HUES64 (cell line): Measurements from ENCODE around the gene EFNA4.

ENCODE experiments used
- H3K27ac ChIP-seq: 2 replicates; pipeline ENCODE4 v1.7.0; 2013; ENCODE audit warnings: low read depth, low read length, inconsistent platforms
- H3K27me3 ChIP-seq: 2 replicates; pipeline ENCODE4 v1.6.1; 2013; ENCODE audit warnings: mild to moderate bottlenecking, low read length; ENCODE audit not compliant: insufficient read depth
- H3K36me3 ChIP-seq: 2 replicates; pipeline ENCODE4 v1.6.1; 2013; ENCODE audit warnings: mild to moderate bottlenecking, low read length; ENCODE audit not compliant: insufficient read depth
- H3K4me1 ChIP-seq: 2 replicates; pipeline ENCODE4 v1.6.1; 2013; ENCODE audit warnings: mild to moderate bottlenecking, low read length, moderate library complexity; ENCODE audit not compliant: insufficient read depth
- H3K4me3 ChIP-seq: 2 replicates; pipeline ENCODE4 v1.5.1; 2013; ENCODE audit warnings: mild to moderate bottlenecking, low read length, moderate library complexity
- H3K9ac ChIP-seq: 2 replicates; pipeline ENCODE4 v1.6.1; 2013; ENCODE audit warnings: mild to moderate bottlenecking, low read depth, low read length
- H3K9me3 ChIP-seq: 2 replicates; pipeline ENCODE4 v1.6.1; 2013; ENCODE audit warnings: low read depth, low read length; ENCODE audit not compliant: insufficient read depth
- WGBS: fragments of 150-250, 120-280 bp; methylation state at CpG from one replicate; pipeline ENCODE4 v1.1.7; 2013; ENCODE audit warnings: missing lambda C conversion rate; 5-methylcytosine and 5-hydroxymethylcytosine counted together

The EFNA4 gene

DNA sequence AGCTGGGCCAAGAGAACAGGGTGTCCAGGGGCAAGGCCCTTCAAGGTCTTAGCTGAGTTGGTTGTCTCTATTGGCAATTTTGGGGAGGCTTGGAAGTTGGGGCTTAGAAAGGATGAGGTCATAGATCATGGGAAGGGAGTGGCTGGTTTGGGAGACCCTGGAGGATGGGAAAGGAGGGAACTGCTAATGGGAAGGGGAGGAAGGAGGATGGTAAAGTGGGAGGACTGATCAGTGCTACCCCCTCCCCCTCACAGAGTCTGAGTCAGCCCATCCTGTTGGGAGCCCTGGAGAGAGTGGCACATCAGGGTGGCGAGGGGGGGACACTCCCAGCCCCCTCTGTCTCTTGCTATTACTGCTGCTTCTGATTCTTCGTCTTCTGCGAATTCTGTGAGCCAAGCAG, 5.1 kb downstream of the EFNA4 start:
- H3K27me3 ChIP-seq: peaks cover 25% of the 10 kb centered on the region
- peaks cover 23% of the 10 kb centered on the region for H3K36me3 ChIP-seq
- WGBS: 33% methylated on average over 1 of the region's 3 CpGs
- H3K9me3 ChIP-seq: no peaks in the 10 kb centered on the region
- no peak overlapping the region for H3K27ac ChIP-seq
- peaks cover 33% of the 10 kb centered on the region for H3K4me1 ChIP-seq
- H3K9ac ChIP-seq: no peak overlapping the region
- H3K4me3 ChIP-seq: no peak overlapping the region

DNA sequence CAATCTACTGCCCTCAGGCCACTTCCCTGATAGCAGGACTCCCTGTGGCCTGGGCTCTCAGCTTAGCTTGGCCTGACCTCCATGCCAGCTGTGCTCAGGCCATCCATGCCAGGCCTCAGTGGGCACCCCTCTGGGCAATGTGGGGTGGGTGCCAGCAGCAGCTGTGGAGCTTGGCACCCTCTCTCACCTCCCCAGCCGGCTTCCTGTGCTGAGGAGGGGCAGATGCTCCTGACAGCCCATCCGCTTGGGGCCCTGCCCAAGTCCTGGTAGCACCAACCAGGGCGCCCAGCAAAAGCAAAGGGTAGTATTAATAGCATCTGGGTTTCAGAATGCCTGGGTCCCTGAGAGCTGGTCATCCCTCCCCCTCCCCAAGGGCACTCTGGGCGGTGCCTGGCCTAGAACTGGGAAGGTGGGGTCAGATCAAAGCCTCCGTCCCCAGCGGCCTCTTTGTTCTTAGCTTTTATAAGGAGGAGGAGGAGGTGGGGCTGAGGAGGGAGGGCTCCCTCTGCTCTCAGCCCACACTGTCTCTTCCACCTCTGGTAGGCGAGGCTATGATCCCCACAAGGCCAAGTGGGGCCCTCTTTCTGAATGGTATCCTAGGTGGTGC, 6.1 kb downstream of the EFNA4 start:
- Histone ChIP-seq H3K4me3 (peak overlapping the region; percentile 56; the same call in 1 of the 2 replicates), H3K9ac (no peak overlapping the region), H3K27ac (no peak overlapping the region), H3K27me3 (peaks cover 28% of the 10 kb centered on the region), H3K4me1 (peaks cover 29% of the 10 kb centered on the region), H3K36me3 (peaks cover 23% of the 10 kb centered on the region), H3K9me3 (no peaks in the 10 kb centered on the region)
- WGBS: 35% methylated on average over 7 of the region's 7 CpGs

DNA sequence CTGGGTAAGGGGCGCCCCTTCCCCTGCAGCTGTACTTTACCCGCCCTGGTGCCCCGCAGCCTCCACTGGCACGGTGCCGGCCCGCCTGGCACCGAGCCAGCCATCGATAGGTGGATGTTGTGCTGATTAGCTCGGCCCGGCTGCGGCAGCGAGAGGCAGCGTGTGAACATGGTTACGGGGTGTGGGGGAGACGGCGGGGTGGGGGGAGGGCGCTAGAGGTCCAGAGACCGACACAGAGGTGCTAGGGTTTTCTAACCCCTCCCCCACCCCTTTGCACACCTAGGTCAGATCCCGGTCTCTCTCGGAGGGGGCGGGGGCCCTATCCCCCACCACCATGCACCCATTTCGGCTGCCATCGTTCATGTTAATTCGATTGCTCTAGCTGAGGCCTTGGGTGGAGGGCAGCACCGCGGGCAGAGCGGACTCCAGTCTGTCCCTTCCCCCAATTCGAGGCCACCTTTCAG, 6.7 kb downstream of the EFNA4 start:
- H3K27ac ChIP-seq: no peak overlapping the region
- H3K36me3 ChIP-seq: peaks cover 23% of the 10 kb centered on the region
- H3K4me1 ChIP-seq: peaks cover 24% of the 10 kb centered on the region
- H3K9ac ChIP-seq: 0 out of 2 replicates have a peak overlapping the region, but pooled peaks have one; percentile 10
- WGBS: 8% methylated on average over 20 of the region's 28 CpGs
- H3K4me3 ChIP-seq: peak overlapping the region; percentile 56
- no peaks in the 10 kb centered on the region for H3K9me3 ChIP-seq
- peaks cover 28% of the 10 kb centered on the region for H3K27me3 ChIP-seq

DNA sequence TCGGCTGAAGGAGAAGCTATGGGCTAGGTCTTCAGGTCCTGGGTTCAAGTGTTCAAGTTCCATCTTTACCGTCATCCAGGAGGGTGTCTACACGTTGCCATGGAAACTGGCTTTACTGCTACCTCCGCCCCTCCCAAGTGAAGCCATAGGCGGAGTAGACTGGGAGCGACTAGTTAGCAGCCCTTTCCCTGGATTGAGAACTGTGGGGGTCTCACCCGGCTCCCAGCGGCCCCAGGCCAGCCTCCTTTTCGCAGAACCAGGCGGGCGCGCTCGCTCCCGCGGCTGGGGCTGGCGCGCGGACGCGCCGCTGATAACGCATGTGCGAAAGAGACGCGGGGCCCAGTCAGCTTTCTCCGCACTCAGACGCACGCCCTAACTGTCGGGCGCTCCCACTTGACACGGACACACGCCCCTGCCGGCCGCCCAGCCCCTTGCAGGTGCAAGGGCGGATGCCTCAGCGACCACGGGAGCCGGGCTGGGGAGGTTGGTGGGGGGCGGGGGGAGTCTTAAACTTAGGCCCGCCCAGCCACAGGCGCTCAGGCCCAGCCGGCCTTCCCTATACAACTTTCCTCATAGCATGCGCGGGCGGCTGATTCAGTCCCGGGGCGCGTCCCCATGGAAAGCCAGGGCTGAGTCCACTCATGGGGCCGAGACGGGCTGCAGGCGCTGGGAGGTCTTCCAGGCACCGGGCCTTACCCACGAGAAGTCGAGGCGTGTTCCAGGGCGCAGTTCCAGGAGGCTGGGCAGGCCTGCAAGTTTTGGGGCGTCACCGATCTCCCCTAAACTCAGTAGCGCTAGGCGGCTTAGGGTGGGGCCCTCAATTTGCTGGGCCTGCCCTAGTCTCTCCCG, 7.4 kb downstream of the EFNA4 start:
- H3K27me3 ChIP-seq: peaks cover 28% of the 10 kb centered on the region
- no peaks in the 10 kb centered on the region for H3K9me3 ChIP-seq
- H3K36me3 ChIP-seq: peaks cover 23% of the 10 kb centered on the region
- peak overlapping the region; percentile 21 for H3K9ac ChIP-seq
- peaks cover 26% of the 10 kb centered on the region for H3K4me1 ChIP-seq
- H3K27ac ChIP-seq: no peak overlapping the region; the same call in 1 of the 2 replicates
- peak overlapping the region; percentile 56 for H3K4me3 ChIP-seq
- WGBS: 5% methylated on average over 60 of the region's 61 CpGs

DNA sequence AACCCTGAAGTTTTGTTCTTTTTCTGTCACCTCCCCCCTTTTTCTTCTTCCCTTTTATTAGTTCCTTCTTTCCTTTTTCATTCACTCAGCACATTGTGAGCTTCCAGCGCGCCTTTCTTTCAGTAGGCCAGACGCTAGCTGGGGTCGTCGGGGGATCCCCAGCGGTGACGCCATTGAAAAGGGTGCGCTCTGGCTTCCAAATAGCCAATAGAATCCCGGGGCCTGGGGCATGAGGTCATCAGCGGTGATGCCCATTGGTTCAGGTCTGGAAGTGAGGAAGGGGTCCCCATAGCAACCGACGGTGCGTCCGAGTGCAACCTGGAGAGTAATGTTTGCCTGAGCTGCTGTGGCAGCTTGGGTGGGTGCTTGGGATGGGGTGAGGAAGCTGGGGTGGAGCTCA, 8.2 kb downstream of the EFNA4 start:
- H3K4me3 ChIP-seq: peak overlapping the region; percentile 56
- peaks cover 26% of the 10 kb centered on the region for H3K4me1 ChIP-seq
- peaks cover 28% of the 10 kb centered on the region for H3K27me3 ChIP-seq
- peaks cover 23% of the 10 kb centered on the region for H3K36me3 ChIP-seq
- WGBS: 22% methylated on average over 14 of the region's 14 CpGs
- no peak overlapping the region for H3K27ac ChIP-seq
- H3K9ac ChIP-seq: no peak overlapping the region
- H3K9me3 ChIP-seq: no peaks in the 10 kb centered on the region

DNA sequence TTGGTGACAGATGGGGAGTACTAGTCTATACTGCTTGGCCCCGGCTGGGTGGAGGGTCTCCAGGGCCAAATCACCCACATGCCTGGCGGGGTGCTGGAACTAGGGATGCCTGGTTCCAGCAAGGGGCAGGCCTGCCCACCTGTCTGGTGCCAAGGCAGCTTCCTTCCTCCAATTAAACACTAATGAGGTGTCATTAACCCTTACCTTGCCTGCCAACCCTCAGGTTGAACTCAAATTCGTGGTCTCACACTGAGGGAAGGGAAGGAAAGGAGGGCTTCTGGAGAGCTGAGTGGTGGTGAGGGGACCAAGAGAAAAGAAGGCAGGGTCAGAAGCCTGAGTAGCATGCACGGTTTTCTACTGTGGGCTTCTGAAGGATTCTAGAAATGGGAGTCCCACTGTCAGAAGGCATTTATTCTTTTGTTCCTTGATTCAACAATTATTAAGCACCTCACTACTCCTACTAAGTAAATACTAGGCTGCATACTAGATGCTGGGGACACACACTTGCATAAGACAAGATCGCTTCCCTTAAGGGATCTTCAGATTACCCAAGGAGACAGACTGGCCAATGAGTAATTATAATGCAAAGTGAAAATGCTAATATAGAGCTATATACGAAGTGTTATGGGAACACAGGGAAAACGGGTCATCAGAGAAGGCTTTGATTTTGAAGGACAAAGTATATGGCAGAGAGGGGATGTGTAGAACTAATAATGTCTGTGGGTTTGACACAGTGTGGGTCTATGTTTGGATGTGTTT, 9.2 kb downstream of the EFNA4 start:
- Histone ChIP-seq H3K4me3 (no peak overlapping the region; the same call in 1 of the 2 replicates), H3K27ac (no peak overlapping the region), H3K27me3 (peaks cover 37% of the 10 kb centered on the region), H3K36me3 (peaks cover 16% of the 10 kb centered on the region), H3K9ac (no peak overlapping the region), H3K9me3 (no peaks in the 10 kb centered on the region), H3K4me1 (peaks cover 26% of the 10 kb centered on the region)
- WGBS: 45% methylated on average over 7 of the region's 7 CpGs

DNA sequence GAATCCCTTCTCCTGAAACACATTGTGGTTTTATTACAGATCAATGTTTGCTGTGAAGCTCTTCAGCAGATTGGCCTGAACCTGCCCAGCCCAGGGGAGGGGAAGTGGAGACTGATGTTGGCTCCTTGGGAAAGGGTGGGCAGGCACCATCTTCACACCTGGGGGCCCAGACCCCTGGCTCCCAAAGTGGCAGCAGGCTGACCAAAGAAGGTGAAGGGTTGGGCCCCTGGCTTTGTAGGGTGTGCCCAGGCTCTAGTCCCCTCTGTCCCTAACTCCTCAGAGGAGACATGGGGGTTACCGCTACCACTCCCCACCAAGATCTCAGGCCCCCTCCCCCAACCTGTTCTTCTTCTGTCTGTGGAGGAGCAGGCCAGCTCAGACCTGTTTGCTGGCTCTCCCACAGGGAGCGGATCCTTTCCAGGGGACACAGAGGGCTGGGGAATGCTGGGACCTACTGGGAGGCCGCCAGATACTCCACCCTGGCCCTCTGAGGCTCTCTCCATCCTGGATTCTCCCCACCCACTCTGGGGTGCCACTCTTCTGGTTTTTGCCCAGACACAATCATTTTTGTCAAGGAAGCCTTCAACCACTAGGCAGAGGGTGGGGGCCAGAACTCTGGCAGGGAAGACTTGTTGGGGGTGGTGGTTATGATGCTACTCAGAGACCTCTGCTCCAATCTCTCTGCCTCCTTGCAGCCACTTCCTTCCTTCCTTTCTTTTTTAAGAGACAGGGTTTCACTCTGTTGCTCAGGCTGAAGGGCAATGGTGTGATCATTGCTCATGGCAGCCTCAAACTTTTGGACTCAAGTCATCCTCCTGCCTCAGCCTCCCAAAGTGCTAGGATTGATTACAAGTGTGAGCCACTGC, 10.1 kb downstream of the EFNA4 start:
- Histone ChIP-seq H3K27ac (no peak overlapping the region), H3K4me1 (peaks cover 30% of the 10 kb centered on the region), H3K9ac (no peak overlapping the region), H3K36me3 (peaks cover 10% of the 10 kb centered on the region), H3K27me3 (peaks cover 46% of the 10 kb centered on the region), H3K9me3 (no peaks in the 10 kb centered on the region), H3K4me3 (no peak overlapping the region)
- WGBS: 90% methylated on average over 3 of the region's 3 CpGs

DNA sequence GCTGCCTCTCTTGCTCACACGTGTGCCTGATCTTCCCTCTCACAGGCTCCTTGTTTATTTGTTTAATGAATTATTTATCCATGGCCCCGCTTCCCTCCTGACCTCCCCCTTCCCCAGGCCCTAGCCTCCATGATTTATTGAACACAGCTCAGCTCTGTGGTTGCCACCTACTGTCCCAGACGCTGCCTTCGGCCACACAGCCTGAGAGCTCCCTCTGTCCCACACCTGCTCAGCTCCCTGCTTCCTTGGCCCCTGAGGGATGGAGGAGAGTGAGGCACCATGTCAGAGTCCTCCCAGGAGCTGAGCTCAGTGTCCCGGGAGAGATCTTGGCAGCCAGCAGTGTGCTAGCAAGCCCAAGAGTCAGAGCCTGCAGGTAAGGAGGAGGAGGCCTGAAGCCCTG, 12.0 kb downstream of the EFNA4 start:
- Histone ChIP-seq H3K9ac (no peak overlapping the region), H3K9me3 (no peaks in the 10 kb centered on the region), H3K36me3 (no peaks in the 10 kb centered on the region), H3K27me3 (peaks cover 62% of the 10 kb centered on the region), H3K4me3 (no peak overlapping the region), H3K4me1 (peaks cover 27% of the 10 kb centered on the region; the same call in 1 of the 2 replicates), H3K27ac (no peak overlapping the region)
- WGBS: 77% methylated on average over 4 of the region's 5 CpGs

DNA sequence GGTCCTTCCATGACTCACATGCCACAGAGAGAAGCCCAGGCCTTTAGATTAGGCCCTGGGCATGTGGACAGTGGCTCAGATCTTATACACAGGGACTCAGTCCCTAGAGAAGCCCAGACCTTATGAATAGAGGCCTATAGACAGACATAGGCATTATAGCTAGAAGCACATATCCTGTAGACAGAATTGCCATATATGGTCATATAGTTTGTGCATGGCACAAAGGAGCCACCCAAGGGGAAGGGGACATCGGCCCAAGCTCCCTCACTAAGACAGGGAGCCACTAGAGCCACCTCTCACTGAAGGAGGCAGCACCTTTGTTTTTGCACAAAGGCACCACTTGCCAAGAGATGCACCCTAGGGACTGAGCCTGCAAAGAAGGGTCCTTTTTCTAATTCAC, 12.8 kb downstream of the EFNA4 start:
- Histone ChIP-seq H3K27me3 (peaks cover 65% of the 10 kb centered on the region), H3K9ac (no peak overlapping the region), H3K9me3 (no peaks in the 10 kb centered on the region), H3K4me3 (no peak overlapping the region), H3K4me1 (peaks cover 24% of the 10 kb centered on the region; the same call in 1 of the 2 replicates), H3K36me3 (no peaks in the 10 kb centered on the region), H3K27ac (no peak overlapping the region)
- WGBS: 79% methylated on average over 1 of the region's 1 CpG

DNA sequence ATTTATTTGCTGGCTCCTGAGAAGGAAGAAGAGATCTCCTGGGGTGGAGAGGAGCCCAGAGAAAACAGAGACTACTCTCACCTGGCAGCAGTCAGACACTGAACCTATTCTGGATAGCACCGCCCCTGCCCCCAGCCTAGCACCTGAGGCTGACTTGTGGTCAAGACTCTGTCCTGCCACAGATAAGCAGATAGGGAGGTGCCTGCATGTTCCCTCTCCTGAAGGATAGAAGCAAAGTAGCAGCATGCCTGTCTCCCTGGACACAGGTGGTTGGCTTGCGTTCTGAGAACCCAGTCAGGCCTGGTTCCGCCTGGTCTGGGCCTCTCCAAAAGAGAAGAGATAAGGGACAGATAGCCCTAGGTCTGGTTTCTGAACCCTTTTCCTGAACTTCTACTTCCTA, 13.8 kb downstream of the EFNA4 start:
- peaks cover 65% of the 10 kb centered on the region for H3K27me3 ChIP-seq
- H3K27ac ChIP-seq: no peak overlapping the region
- H3K9me3 ChIP-seq: no peaks in the 10 kb centered on the region
- peaks cover 17% of the 10 kb centered on the region; the same call in 1 of the 2 replicates for H3K4me1 ChIP-seq
- H3K36me3 ChIP-seq: no peaks in the 10 kb centered on the region
- no peak overlapping the region for H3K9ac ChIP-seq
- H3K4me3 ChIP-seq: no peak overlapping the region
- WGBS: 89% methylated on average over 3 of the region's 3 CpGs
